Body of pancreas (tissue), 4 donors: ENCODE data around the gene ESD. TPM values are rescaled to one million over a fixed set of nuclear protein-coding genes. Genes with fewer than 3 reads are reported as not detected.

ENCODE experiments used
- ATAC-seq: fragments of 150-250 bp; one replicate; pipeline ENCODE4 v1.9.1; 2016
- DNase-seq, 4 donors: peaks; one replicate each; pipeline ENCODE4 v3.0.0-alpha.2; 2019
- H3K27ac ChIP-seq, 4 donors: fragments of 200-600 bp; sonication (generic); 1 replicate in 3 of 4; 2 replicates in 1 of 4; pipeline versions ENCODE4 v1.5.1 to v1.6.1; 2016 to 2019; ENCODE audit warnings: mild to moderate bottlenecking in 1 of 4, mixed read lengths in 1 of 4, moderate library complexity in 1 of 4
- H3K27me3 ChIP-seq, 2 donors: fragments of 200-600 bp; sonication (generic); one replicate each; pipeline ENCODE4 v1.6.0; 2016; ENCODE audit warnings: mild to moderate bottlenecking in 1 of 2
- H3K36me3 ChIP-seq, 2 donors: fragments of 200-600 bp; sonication (generic); replicated peaks in 1 of 2; 2 replicates each; pipeline ENCODE4 v1.5.1; 2016; ENCODE audit warnings: low read depth in 2 of 2; ENCODE audit not compliant: insufficient read depth in 1 of 2
- H3K4me1 ChIP-seq: fragments of 200-600 bp; sonication (generic); one replicate; pipeline ENCODE4 v1.6.0; 2016
- H3K4me3 ChIP-seq, 2 donors: fragments of 200-600 bp; sonication (generic); 1 replicate in 1 of 2; 2 replicates in 1 of 2; pipeline ENCODE4 v1.5.1; 2016 to 2019
- H3K9me3 ChIP-seq, 3 donors: fragments of 200-600 bp; sonication (generic); 1 replicate in 2 of 3; 2 replicates in 1 of 3; pipeline ENCODE4 v1.5.1; 2016
- CTCF ChIP-seq, 7 experiments: fragments of 450-650 bp in 4 of 7; fragments of 200-600 bp in 3 of 7; sonication (generic) in 3 of 7; IDR thresholded peaks; one replicate each; pipeline ENCODE4 v1.5.1; 2016 to 2019; ENCODE audit warnings: antibody characterized with exemption in 7 of 7
- POLR2A ChIP-seq, 3 donors: fragments of 450-650 bp; IDR thresholded peaks; one replicate each; pipeline ENCODE4 v1.6.1; 2016; ENCODE audit warnings: antibody characterized with exemption in 3 of 3, mild to moderate bottlenecking in 2 of 3
- WGBS, 2 donors: methylation state at CpG; one replicate each; pipeline ENCODE4 v1.1.5; 2017; 5-methylcytosine and 5-hydroxymethylcytosine counted together
- intact Hi-C: fragments of 100-400 bp; cut with DNase I; formaldehyde crosslinking; loops from one replicate; pipeline ENCODE4 v1.15.1; 2023
- total RNA-seq, 2 donors: library from RNA; depleted of rRNA; stranded (reverse); fragments of >200 nt; gene quantifications; one replicate each; pipeline ENCODE4 v1.1.0, GENCODE V29; 2016

ESD gene
- total RNA-seq, 2 donors from 2014 or later: 24.4 to 45.4 TPM

DNA sequence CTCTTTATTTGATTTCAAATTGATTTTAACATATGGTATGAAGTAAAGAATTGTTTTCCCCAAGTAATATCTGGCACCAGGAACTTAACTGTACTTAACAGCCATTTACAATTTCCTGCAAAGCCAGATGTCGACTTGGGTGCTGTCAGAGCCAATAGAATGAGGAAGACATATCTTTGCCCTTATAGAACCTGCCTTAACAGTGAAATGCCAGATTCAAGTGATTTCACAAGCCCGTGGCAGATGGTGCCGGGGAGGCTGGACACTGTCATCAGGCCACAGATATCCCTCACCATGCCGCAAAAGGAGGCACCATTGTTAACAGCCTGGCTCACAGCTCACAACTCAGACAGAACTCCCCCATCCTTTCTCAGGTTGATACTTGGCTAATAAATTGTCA, 48.7 kb downstream of the ESD start:
- intact Hi-C loops: no loop called here
- no peak for TF ChIP-seq POLR2A (IDR thresholded peaks at IDR 0.05)
- no peak for TF ChIP-seq CTCF (IDR thresholded peaks at IDR 0.05)
- Histone ChIP-seq H3K36me3 (peaks cover 0 to 4% of the 10 kb centered on the region in 2 donors), H3K9me3 (no peaks in the 10 kb centered on the region), H3K27me3 (no peaks in the 10 kb centered on the region), H3K4me1 (no peaks in the 10 kb centered on the region), H3K27ac (no peak overlapping the region), H3K4me3 (no peak overlapping the region)
- ATAC-seq: no peak
- WGBS, 2 donors: 69 to 95% methylated on average over 4 of the region's 4 CpGs
- DNase-seq: no peak

DNA sequence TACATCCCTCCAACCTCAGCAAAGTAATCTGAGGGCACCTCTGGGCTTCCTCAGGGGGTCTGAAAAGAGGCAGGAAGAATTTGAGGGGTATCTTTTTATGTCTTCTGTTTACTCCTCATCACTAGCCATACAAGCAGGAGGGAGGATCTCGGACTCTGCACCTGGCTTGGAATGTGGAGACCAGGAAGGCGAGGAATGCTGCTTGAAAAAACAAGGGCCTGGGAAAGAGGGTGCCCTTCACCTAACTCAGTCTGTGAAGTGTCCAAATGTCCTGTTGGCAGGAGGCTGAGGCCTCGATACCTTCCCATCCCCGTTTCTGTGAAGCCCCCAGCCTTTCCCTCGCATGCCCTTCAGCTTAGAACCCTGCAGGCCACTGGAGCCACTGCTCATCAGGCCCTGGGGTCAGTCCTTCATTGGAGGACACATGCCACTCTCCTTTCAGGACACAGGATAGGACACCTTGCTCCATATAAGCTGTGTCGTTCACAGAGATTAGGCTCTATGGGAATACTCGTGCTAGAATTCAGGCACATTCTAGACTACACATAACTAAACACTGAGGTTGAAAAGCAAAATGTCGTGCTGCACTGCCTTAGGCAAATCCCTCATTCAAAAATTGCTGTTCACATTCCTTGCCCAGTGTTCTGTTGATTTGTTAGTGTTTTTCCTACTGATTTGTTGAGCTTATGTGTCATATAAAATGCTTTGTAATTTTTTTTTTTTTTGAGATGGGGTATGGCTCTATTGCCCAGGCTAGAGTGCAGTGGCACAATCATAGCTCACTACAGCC, 49.7 kb downstream of the ESD start:
- Histone ChIP-seq H3K27me3 (no peaks in the 10 kb centered on the region), H3K9me3 (no peaks in the 10 kb centered on the region), H3K4me1 (no peaks in the 10 kb centered on the region), H3K36me3 (peaks cover 0 to 4% of the 10 kb centered on the region in 2 donors), H3K27ac (no peak overlapping the region), H3K4me3 (no peak overlapping the region)
- 92 to 93% methylated on average over 8 of the region's 8 CpGs for WGBS, 2 donors
- no peak for TF ChIP-seq POLR2A (IDR thresholded peaks at IDR 0.05)
- no peak for TF ChIP-seq CTCF (IDR thresholded peaks at IDR 0.05)
- intact Hi-C loops: no loop called here
- ATAC-seq (no peak), DNase-seq (no peak)

GRCh38 chr13:46745706-46746105, 51.3 kb downstream of the ESD start:
- Histone ChIP-seq H3K4me3 (no peak overlapping the region), H3K4me1 (no peaks in the 10 kb centered on the region), H3K36me3 (peaks cover 0 to 7% of the 10 kb centered on the region in 2 donors), H3K27ac (no peak overlapping the region), H3K27me3 (no peaks in the 10 kb centered on the region), H3K9me3 (no peaks in the 10 kb centered on the region)
- WGBS, 2 donors: 82 to 97% methylated on average over 4 of the region's 4 CpGs
- intact Hi-C loops: no loop called here
- no peak for ATAC-seq
- TF ChIP-seq CTCF (IDR thresholded peaks at IDR 0.05) (no peak), POLR2A (IDR thresholded peaks at IDR 0.05) (no peak)
- no peak for DNase-seq

- DNase-seq (no peak), ATAC-seq (no peak)
- H3K36me3 ChIP-seq: peaks cover 0 to 5% of the 10 kb centered on the region in 2 donors
- H3K27me3 ChIP-seq: no peaks in the 10 kb centered on the region
- H3K27ac ChIP-seq: no peak overlapping the region
- H3K4me1 ChIP-seq: no peaks in the 10 kb centered on the region
- WGBS, 2 donors: 100% methylated on average over 4 of the region's 4 CpGs
- no peaks in the 10 kb centered on the region for H3K9me3 ChIP-seq
- no peak for TF ChIP-seq POLR2A (IDR thresholded peaks at IDR 0.05)
- TF ChIP-seq CTCF (IDR thresholded peaks at IDR 0.05): no peak
- no peak overlapping the region for H3K4me3 ChIP-seq
- intact Hi-C loops: no loop called here
Measured at GRCh38 chr13:46745062-46745461, 51.9 kb downstream of the ESD start.

DNA sequence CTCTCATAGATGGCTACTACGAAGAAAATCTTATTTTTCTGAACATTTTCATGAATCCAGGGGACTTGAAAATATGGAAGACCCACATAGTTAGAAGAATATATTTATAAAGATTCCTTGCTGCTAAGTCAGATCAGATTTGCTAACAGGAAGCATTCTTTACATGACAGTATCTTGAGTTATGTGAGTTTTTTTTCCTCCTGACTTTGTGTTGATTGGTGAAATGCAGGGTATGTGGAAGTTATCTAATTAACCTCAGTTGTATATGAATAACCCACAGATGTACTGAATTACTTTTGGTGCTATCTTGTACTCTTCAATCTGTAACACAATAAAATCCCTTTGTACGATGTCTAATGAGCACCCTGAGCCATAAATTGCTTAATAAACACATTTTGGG, 53.8 kb downstream of the ESD start:
- WGBS, 2 donors: 86 to 90% methylated on average over 2 of the region's 2 CpGs
- Histone ChIP-seq H3K27ac (no peak overlapping the region), H3K9me3 (no peaks in the 10 kb centered on the region), H3K36me3 (peaks cover 0 to 3% of the 10 kb centered on the region in 2 donors), H3K27me3 (no peaks in the 10 kb centered on the region), H3K4me3 (no peak overlapping the region), H3K4me1 (no peaks in the 10 kb centered on the region)
- no peak for DNase-seq
- ATAC-seq: no peak
- intact Hi-C loops: no loop called here
- no peak for TF ChIP-seq CTCF (IDR thresholded peaks at IDR 0.05)
- TF ChIP-seq POLR2A (IDR thresholded peaks at IDR 0.05): no peak
